ENCODE measurements around the gene ABRAXAS1. TPM values are rescaled to one million over a fixed set of nuclear protein-coding genes. Genes with fewer than 3 reads are reported as not detected.

ABRAXAS1 gene
- total and polyA plus RNA-seq, 2 of the 13 experiments (the other 11 are each of a cell fraction or from before 2014, with no cell fraction given): 14.1 to 14.7 TPM

- TF ChIP-seq NFYB (CRISPR knock-in tag; IDR thresholded peaks at IDR 0.05): no peak
- TF ChIP-seq, protein P1, sequence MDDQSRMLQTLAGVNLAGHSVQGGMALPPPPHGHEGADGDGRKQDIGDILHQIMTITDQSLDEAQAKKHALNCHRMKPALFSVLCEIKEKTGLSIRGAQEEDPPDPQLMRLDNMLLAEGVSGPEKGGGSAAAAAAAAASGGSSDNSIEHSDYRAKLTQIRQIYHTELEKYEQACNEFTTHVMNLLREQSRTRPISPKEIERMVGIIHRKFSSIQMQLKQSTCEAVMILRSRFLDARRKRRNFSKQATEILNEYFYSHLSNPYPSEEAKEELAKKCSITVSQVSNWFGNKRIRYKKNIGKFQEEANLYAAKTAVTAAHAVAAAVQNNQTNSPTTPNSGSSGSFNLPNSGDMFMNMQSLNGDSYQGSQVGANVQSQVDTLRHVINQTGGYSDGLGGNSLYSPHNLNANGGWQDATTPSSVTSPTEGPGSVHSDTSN (CRISPR knock-in tag; IDR thresholded peaks at IDR 0.05; ENCODE audit: borderline replicate concordance): no peak
- no peak for TF ChIP-seq ZNF335 (CRISPR knock-in tag; IDR thresholded peaks at IDR 0.05)
- 0 out of 2 replicates have a peak, but pooled peaks have one; percentile 25 for TF ChIP-seq ZNF441 (CRISPR knock-in tag; IDR thresholded peaks at IDR 0.05; ENCODE audit: borderline replicate concordance)
- TF ChIP-seq HNRNPUL1 (IDR thresholded peaks at IDR 0.05; ENCODE audit: low read depth, low read length): no peak
- peak; percentile 57; the same call in 1 of the 2 replicates for TF ChIP-seq ZNF263 (CRISPR knock-in tag; IDR thresholded peaks at IDR 0.05)
- TF ChIP-seq ZNF549 (CRISPR knock-in tag; IDR thresholded peaks at IDR 0.05): no peak
- no peak; the same call in 1 of the 2 replicates for TF ChIP-seq ZBTB20 (CRISPR knock-in tag; IDR thresholded peaks at IDR 0.05; ENCODE audit: borderline replicate concordance, low read depth)
- TF ChIP-seq ZNF816 (CRISPR knock-in tag; IDR thresholded peaks at IDR 0.05; ENCODE audit: borderline replicate concordance): peak; percentile 37; the same call in 1 of the 2 replicates
- no peak for TF ChIP-seq ZNF180 (CRISPR knock-in tag; IDR thresholded peaks at IDR 0.05; ENCODE audit: borderline replicate concordance, low read depth)
- TF ChIP-seq, protein P2, sequence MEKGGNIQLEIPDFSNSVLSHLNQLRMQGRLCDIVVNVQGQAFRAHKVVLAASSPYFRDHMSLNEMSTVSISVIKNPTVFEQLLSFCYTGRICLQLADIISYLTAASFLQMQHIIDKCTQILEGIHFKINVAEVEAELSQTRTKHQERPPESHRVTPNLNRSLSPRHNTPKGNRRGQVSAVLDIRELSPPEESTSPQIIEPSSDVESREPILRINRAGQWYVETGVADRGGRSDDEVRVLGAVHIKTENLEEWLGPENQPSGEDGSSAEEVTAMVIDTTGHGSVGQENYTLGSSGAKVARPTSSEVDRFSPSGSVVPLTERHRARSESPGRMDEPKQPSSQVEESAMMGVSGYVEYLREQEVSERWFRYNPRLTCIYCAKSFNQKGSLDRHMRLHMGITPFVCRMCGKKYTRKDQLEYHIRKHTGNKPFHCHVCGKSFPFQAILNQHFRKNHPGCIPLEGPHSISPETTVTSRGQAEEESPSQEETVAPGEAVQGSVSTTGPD (CRISPR knock-in tag; IDR thresholded peaks at IDR 0.05): no peak
- TF ChIP-seq, protein P3, sequence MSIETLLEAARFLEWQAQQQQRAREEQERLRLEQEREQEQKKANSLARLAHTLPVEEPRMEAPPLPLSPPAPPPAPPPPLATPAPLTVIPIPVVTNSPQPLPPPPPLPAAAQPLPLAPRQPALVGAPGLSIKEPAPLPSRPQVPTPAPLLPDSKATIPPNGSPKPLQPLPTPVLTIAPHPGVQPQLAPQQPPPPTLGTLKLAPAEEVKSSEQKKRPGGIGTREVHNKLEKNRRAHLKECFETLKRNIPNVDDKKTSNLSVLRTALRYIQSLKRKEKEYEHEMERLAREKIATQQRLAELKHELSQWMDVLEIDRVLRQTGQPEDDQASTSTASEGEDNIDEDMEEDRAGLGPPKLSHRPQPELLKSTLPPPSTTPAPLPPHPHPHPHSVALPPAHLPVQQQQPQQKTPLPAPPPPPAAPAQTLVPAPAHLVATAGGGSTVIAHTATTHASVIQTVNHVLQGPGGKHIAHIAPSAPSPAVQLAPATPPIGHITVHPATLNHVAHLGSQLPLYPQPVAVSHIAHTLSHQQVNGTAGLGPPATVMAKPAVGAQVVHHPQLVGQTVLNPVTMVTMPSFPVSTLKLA (IDR thresholded peaks at IDR 0.05): 0 out of 2 replicates have a peak, but pooled peaks have one; percentile 3
- no peak; the same call in 1 of the 2 replicates for TF ChIP-seq ZNF782 (CRISPR knock-in tag; IDR thresholded peaks at IDR 0.05; ENCODE audit: borderline replicate concordance)
- no peak for TF ChIP-seq SMARCE1 (IDR thresholded peaks at IDR 0.05; ENCODE audit: borderline replicate concordance)
- peak; percentile 90 for TF ChIP-seq MXD3 (CRISPR knock-in tag; IDR thresholded peaks at IDR 0.05)
- no peak for TF ChIP-seq ZNF484 (CRISPR knock-in tag; IDR thresholded peaks at IDR 0.05; ENCODE audit: borderline replicate concordance, low read depth)
- TF ChIP-seq JARID2 (CRISPR knock-in tag; IDR thresholded peaks at IDR 0.05; ENCODE audit: insufficient replicate concordance): no peak
- TF ChIP-seq TEAD3 (CRISPR knock-in tag; optimal IDR thresholded peaks at IDR 0.05; ENCODE audit: borderline replicate concordance): peak; percentile 12
- peak; percentile 91; the same call in 1 of the 2 replicates for TF ChIP-seq SRY (CRISPR knock-in tag; IDR thresholded peaks at IDR 0.05)
- peak; percentile 81; the same call in 1 of the 2 replicates for TF ChIP-seq KLF13 (CRISPR knock-in tag; IDR thresholded peaks at IDR 0.05)
- TF ChIP-seq ELK4 (CRISPR knock-in tag; IDR thresholded peaks at IDR 0.05; ENCODE audit: borderline replicate concordance): no peak
- no peak for TF ChIP-seq ATAD3A (CRISPR knock-in tag; IDR thresholded peaks at IDR 0.05)
- peak; percentile 50; the same call in 1 of the 2 replicates for TF ChIP-seq SPEN (CRISPR knock-in tag; IDR thresholded peaks at IDR 0.05; ENCODE audit: low read depth)
- no peak for TF ChIP-seq RBM22 (optimal IDR thresholded peaks at IDR 0.05; ENCODE audit: low read length)
These were observed at the start of gene ABRAXAS1 (continued) for GRCh38 chr4:83484500-83485461.

Measured in HepG2 (cell line).